SU-DHL-6 (cell line): ENCODE results near the gene MME.
A peak's percentile ranks its signal among the peaks of the same experiment; 100 is the strongest.

Experiments
- H2AFZ ChIP-seq: fragments of 200-600 bp; sonication (generic); 2 replicates; pipeline ENCODE4 v1.6.1; 2014; ENCODE audit warnings: low read depth, mild to moderate bottlenecking, moderate library complexity, mixed read lengths, antibody characterized with exemption, low read length; ENCODE audit not compliant: severe bottlenecking
- H3F3A ChIP-seq: fragments of 200-600 bp; shearing (Covaris generic); 2 replicates; pipeline ENCODE4 v1.6.0; 2016; ENCODE audit warnings: antibody characterized with exemption, mild to moderate bottlenecking; ENCODE audit not compliant: insufficient read depth
- H3K27ac ChIP-seq: fragments of 200-600 bp; sonication (generic); 2 replicates; pipeline ENCODE4 v1.5.1; 2016; ENCODE audit warnings: low read depth, mild to moderate bottlenecking, low read length, moderate library complexity, mixed read lengths
- H3K27me3 ChIP-seq: fragments of 200-600 bp; sonication (generic), shearing (Covaris generic); 2 replicates; pipeline ENCODE4 v1.6.0; 2014; ENCODE audit warnings: mild to moderate bottlenecking, low read length
- H3K36me3 ChIP-seq: fragments of 200-600 bp; sonication (generic); 2 replicates; pipeline ENCODE4 v1.6.1; 2014; ENCODE audit warnings: mild to moderate bottlenecking, low read length, mixed read lengths
- H3K4me2 ChIP-seq: fragments of 300-600, 200-600 bp; shearing (Covaris generic), sonication (generic); 2 replicates; pipeline ENCODE4 v1.6.0; 2014; ENCODE audit warnings: low read length, low read depth, mild to moderate bottlenecking; ENCODE audit not compliant: poor library complexity, severe bottlenecking
- H3K4me3 ChIP-seq: fragments of 200-600 bp; sonication (generic); 2 replicates; pipeline ENCODE4 v1.5.1; 2014; ENCODE audit warnings: antibody characterized with exemption, low read length, mild to moderate bottlenecking, mixed read lengths; ENCODE audit not compliant: insufficient read depth, poor library complexity, severe bottlenecking
- H3K79me2 ChIP-seq: fragments of 200-600 bp; sonication (generic); 2 replicates; pipeline ENCODE4 v1.6.1; 2014; ENCODE audit warnings: mild to moderate bottlenecking, low read length, moderate library complexity; ENCODE audit not compliant: insufficient read depth
- H3K9ac ChIP-seq: fragments of 200-600 bp; sonication (generic); 2 replicates; pipeline ENCODE4 v1.7.0; 2014; ENCODE audit warnings: mild to moderate bottlenecking, low read length
- H3K9me2 ChIP-seq: fragments of 200-600 bp; sonication (generic); replicated peaks from 2 replicates; pipeline ENCODE4 v1.6.1; 2014; ENCODE audit warnings: low read length; ENCODE audit not compliant: insufficient read depth
- H3K9me3 ChIP-seq: fragments of 200-600 bp; sonication (generic); 2 replicates; pipeline ENCODE4 v1.6.1; 2014; ENCODE audit warnings: low read length, mixed read lengths; ENCODE audit not compliant: insufficient read depth
- H4K20me1 ChIP-seq: fragments of 200-600 bp; sonication (generic); 2 replicates; pipeline ENCODE4 v1.6.1; 2014; ENCODE audit warnings: low read depth, mild to moderate bottlenecking, antibody characterized with exemption, low read length, moderate library complexity, mixed read lengths
- CTCF ChIP-seq: fragments of 200-600 bp; sonication (generic); IDR thresholded peaks from one replicate; pipeline ENCODE4 v1.5.1; 2017; ENCODE audit warnings: antibody characterized with exemption, mild to moderate bottlenecking, low read length, moderate library complexity; ENCODE audit not compliant: insufficient read depth, poor library complexity, severe bottlenecking
- EZH2phosphoT487 ChIP-seq: fragments of 200-600 bp; sonication (generic), shearing (Covaris generic); conservative IDR thresholded peaks from 2 replicates; pipeline ENCODE4 v1.6.1; 2018; ENCODE audit warnings: mild to moderate bottlenecking, antibody characterized with exemption, low read length, moderate library complexity, mixed read lengths

Gene MME

GRCh38 chr3:155079746-155080487 lies at the start of gene MME:
MME (plus strand) TSS chr3:155080319; CDS start chr3:155084168, 3,849 bp downstream.
- Histone ChIP-seq H3K4me2 (peak within 1 kb of the TSS; percentile 99), H3K27me3 (no peaks in the 10 kb centered on the region), H3K9ac (peak within 1 kb of the TSS; percentile 97), H3K79me2 (peaks cover 48% of the 10 kb centered on the region), H3K4me3 (peak within 1 kb of the TSS; percentile 91), H4K20me1 (peaks cover 4% of the 10 kb centered on the region; the same call in 1 of the 2 replicates), H2AFZ (peak within 1 kb of the TSS; percentile 98), H3K36me3 (peaks cover 17% of the 10 kb centered on the region), H3K9me3 (peaks cover 6% of the 10 kb centered on the region; the same call in 1 of the 2 replicates), H3F3A (no peaks in the 10 kb centered on the region), H3K27ac (peak within 1 kb of the TSS; percentile 69), H3K9me2 (no peaks in the 10 kb centered on the region)
- TF ChIP-seq EZH2phosphoT487 (no peak), CTCF (no peak)

- Histone ChIP-seq H3K36me3 (peaks cover 5% of the 10 kb centered on the region; the same call in 1 of the 2 replicates), H2AFZ (no peak overlapping the region), H3K4me2 (no peak overlapping the region), H3F3A (no peaks in the 10 kb centered on the region), H3K9ac (no peak overlapping the region), H4K20me1 (no peaks in the 10 kb centered on the region), H3K27ac (no peak overlapping the region), H3K9me2 (no peaks in the 10 kb centered on the region), H3K9me3 (peaks cover 5% of the 10 kb centered on the region), H3K4me3 (no peak overlapping the region), H3K79me2 (no peaks in the 10 kb centered on the region), H3K27me3 (no peaks in the 10 kb centered on the region)
- TF ChIP-seq EZH2phosphoT487: no peak
- no peak for TF ChIP-seq CTCF
Observed at GRCh38 chr3:155031186-155031585, 48.9 kb upstream of the MME start.

GRCh38 chr3:155032918-155033317 lies 47.2 kb upstream of the MME start:
- no peak overlapping the region for H3K27ac ChIP-seq
- no peaks in the 10 kb centered on the region for H3K79me2 ChIP-seq
- no peak overlapping the region for H2AFZ ChIP-seq
- H3K4me3 ChIP-seq: no peak overlapping the region
- TF ChIP-seq CTCF (no peak), EZH2phosphoT487 (no peak)
- H3K9me2 ChIP-seq: no peaks in the 10 kb centered on the region
- no peak overlapping the region for H3K9ac ChIP-seq
- H3K4me2 ChIP-seq: no peak overlapping the region
- H3F3A ChIP-seq: no peaks in the 10 kb centered on the region
- peaks cover 4% of the 10 kb centered on the region for H3K9me3 ChIP-seq
- H4K20me1 ChIP-seq: no peaks in the 10 kb centered on the region
- H3K36me3 ChIP-seq: peaks cover 5% of the 10 kb centered on the region; the same call in 1 of the 2 replicates
- H3K27me3 ChIP-seq: no peaks in the 10 kb centered on the region
